Mammary epithelial cell (primary cell): ENCODE data around the gene CCDC33.

ENCODE experiments used
- EZH2 ChIP-seq: IDR thresholded peaks from 2 replicates; pipeline ENCODE4 v1.6.1; 2012; ENCODE audit warnings: low read length, inconsistent platforms, borderline replicate concordance
- TF ChIP-seq, protein P1 (sequence below), 2 donors: IDR thresholded peaks in 1 of 2; conservative IDR thresholded peaks in 1 of 2; 2 replicates each; pipeline ENCODE4 v1.5.1; 2011 to 2012; ENCODE audit warnings: inconsistent platforms in 2 of 2, low read length in 2 of 2, mild to moderate bottlenecking in 2 of 2, control low read depth in 1 of 2, low read depth in 1 of 2; ENCODE audit not compliant: insufficient read depth in 1 of 2; ENCODE audit errors: extremely low read depth in 1 of 2

DNA sequence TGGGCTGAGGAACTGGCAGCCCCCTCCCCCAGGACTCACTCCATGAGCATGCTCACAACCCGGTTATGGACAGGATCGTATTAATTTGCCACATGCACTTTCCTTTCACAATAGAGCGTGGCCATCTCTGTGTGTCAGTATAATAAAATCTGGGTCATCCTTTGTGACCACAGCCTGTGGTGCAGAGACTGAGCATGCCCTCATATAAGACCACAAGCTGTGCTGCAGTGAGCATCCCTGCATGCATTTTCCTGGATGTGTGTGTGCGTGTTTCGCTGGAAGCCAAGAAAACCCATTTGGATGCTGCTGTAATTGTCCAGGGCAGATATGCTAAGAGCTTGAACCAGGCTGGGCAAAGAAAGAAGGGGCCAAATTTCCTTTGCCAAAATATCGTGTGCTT is 91.6 kb downstream of the CCDC33 start:
- TF ChIP-seq EZH2: no peak
- TF ChIP-seq, protein P1, sequence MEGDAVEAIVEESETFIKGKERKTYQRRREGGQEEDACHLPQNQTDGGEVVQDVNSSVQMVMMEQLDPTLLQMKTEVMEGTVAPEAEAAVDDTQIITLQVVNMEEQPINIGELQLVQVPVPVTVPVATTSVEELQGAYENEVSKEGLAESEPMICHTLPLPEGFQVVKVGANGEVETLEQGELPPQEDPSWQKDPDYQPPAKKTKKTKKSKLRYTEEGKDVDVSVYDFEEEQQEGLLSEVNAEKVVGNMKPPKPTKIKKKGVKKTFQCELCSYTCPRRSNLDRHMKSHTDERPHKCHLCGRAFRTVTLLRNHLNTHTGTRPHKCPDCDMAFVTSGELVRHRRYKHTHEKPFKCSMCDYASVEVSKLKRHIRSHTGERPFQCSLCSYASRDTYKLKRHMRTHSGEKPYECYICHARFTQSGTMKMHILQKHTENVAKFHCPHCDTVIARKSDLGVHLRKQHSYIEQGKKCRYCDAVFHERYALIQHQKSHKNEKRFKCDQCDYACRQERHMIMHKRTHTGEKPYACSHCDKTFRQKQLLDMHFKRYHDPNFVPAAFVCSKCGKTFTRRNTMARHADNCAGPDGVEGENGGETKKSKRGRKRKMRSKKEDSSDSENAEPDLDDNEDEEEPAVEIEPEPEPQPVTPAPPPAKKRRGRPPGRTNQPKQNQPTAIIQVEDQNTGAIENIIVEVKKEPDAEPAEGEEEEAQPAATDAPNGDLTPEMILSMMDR (conservative IDR thresholded peaks at IDR 0.05 in 1 of 2, IDR thresholded peaks at IDR 0.05 in 1 of 2; ENCODE audit: extremely low read depth in 1 of 2, insufficient read depth in 1 of 2, low read depth in 1 of 2, low read length in 2 of 2): no peak
